GM19463 (cell line): ENCODE measurements around the gene C6orf163.

Experiments
- ATAC-seq: cut with Tn5 transposase; IDR thresholded peaks from one replicate; pipeline ENCODE4 v1.9.1; 2021; ENCODE audit warnings: mild to moderate bottlenecking, moderate library complexity; ENCODE audit not compliant: unreplicated experiment

The C6orf163 gene

GRCh38 chr6:87408721-87409155 is 64.1 kb downstream of the C6orf163 start:
- ATAC-seq: no peak
